Ishikawa (cell line): ENCODE measurements around the gene IDI2.

ENCODE experiments used
- CEBPB ChIP-seq: IDR thresholded peaks from 2 replicates; pipeline ENCODE4 v1.6.1; 2012
- CREB1 ChIP-seq: IDR thresholded peaks from 2 replicates; pipeline ENCODE4 v1.6.1; 2012; ENCODE audit warnings: low read depth
- EGR1 ChIP-seq: IDR thresholded peaks from 2 replicates; pipeline ENCODE4 v1.6.1; 2012
- EP300 ChIP-seq: IDR thresholded peaks from 2 replicates; pipeline ENCODE4 v1.6.1; 2012; ENCODE audit warnings: borderline replicate concordance
- FOXM1 ChIP-seq: IDR thresholded peaks from 2 replicates; pipeline ENCODE4 v1.6.1; 2012; ENCODE audit warnings: low read depth, borderline replicate concordance
- NFIC ChIP-seq: IDR thresholded peaks from 2 replicates; pipeline ENCODE4 v1.6.1; 2012
- RAD21 ChIP-seq: IDR thresholded peaks from 2 replicates; pipeline ENCODE4 v1.6.1; 2012; ENCODE audit warnings: low read depth
- REST ChIP-seq: IDR thresholded peaks from 2 replicates; pipeline ENCODE4 v1.6.1; 2012; ENCODE audit warnings: low read depth, mild to moderate bottlenecking
- TAF1 ChIP-seq: IDR thresholded peaks from 2 replicates; pipeline ENCODE4 v1.6.1; 2012; ENCODE audit warnings: low read depth, mild to moderate bottlenecking
- TCF12 ChIP-seq: IDR thresholded peaks from 2 replicates; pipeline ENCODE4 v1.6.1; 2012; ENCODE audit warnings: low read depth
- TEAD4 ChIP-seq: IDR thresholded peaks from 2 replicates; pipeline ENCODE4 v1.6.1; 2012
- USF1 ChIP-seq: IDR thresholded peaks from 2 replicates; pipeline ENCODE4 v1.6.1; 2012
- YY1 ChIP-seq: IDR thresholded peaks from 2 replicates; pipeline ENCODE4 v1.6.1; 2012; ENCODE audit warnings: low read depth
- ZBTB7A ChIP-seq: IDR thresholded peaks from 2 replicates; pipeline ENCODE4 v1.6.1; 2012; ENCODE audit warnings: low read depth

The IDI2 gene

GRCh38 chr10:1006573-1006972 lies 19.1 kb downstream of the IDI2 start:
- TF ChIP-seq EGR1: no peak

GRCh38 chr10:1003884-1004670 lies 21.6 kb downstream of the IDI2 start:
- TF ChIP-seq EP300: no peak
- TF ChIP-seq CREB1: no peak
- no peak for TF ChIP-seq EGR1
- TF ChIP-seq RAD21: no peak
- no peak for TF ChIP-seq YY1
- TF ChIP-seq ZBTB7A: no peak
- TF ChIP-seq USF1: no peak
- no peak for TF ChIP-seq FOXM1
- no peak for TF ChIP-seq CEBPB
- TF ChIP-seq REST: no peak
- no peak for TF ChIP-seq TEAD4

GRCh38 chr10:1002425-1003006 lies 23.1 kb downstream of the IDI2 start:
- no peak for TF ChIP-seq TEAD4
- no peak for TF ChIP-seq RAD21
- TF ChIP-seq TAF1: no peak
- TF ChIP-seq YY1: no peak
- no peak for TF ChIP-seq CREB1
- TF ChIP-seq EP300: no peak
- TF ChIP-seq ZBTB7A: no peak
- no peak for TF ChIP-seq NFIC
- no peak for TF ChIP-seq TCF12
- no peak for TF ChIP-seq CEBPB

- TF ChIP-seq YY1: no peak
- no peak for TF ChIP-seq TAF1
- TF ChIP-seq CREB1: no peak
Measured at GRCh38 chr10:997266-998022, 28.2 kb downstream of the IDI2 start.

- no peak for TF ChIP-seq REST
- TF ChIP-seq ZBTB7A: no peak
- TF ChIP-seq FOXM1: no peak
- TF ChIP-seq CREB1: no peak
- no peak for TF ChIP-seq TEAD4
Measured at GRCh38 chr10:996031-996430, 29.6 kb downstream of the IDI2 start.

- TF ChIP-seq CREB1 (no peak), ZBTB7A (no peak), YY1 (no peak), FOXM1 (no peak), CEBPB (no peak), TEAD4 (no peak), REST (no peak)
Measured at GRCh38 chr10:995559-995926, 30.1 kb downstream of the IDI2 start.
